HG02759 (cell line): Measurements from ENCODE around the gene DENND1B.

Experiments
- ATAC-seq: cut with Tn5 transposase; IDR thresholded peaks from one replicate; pipeline ENCODE4 v1.9.1; 2021; ENCODE audit warnings: mild to moderate bottlenecking, moderate library complexity; ENCODE audit not compliant: unreplicated experiment

DENND1B gene

DNA sequence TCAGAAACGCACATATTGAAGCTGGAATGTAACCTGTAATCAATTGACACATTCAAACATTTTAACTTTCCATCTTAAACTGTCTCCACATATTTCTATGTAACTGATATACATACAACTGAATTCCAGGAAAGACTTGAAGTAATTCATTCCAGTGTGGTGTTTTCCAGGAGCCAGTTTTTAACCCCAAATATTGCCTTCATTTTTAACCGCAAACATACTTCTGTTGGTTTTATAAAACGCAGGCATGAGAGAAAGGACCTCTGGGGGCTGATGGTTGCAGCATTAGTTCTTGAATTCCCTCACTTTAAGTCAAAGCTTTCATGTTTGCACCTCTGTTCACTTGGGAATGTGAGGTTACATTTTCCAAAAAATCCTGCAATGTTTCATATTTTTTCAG lies 303.1 kb downstream of the DENND1B start:
- ATAC-seq: no peak

- ATAC-seq: no peak
Observed at GRCh38 chr1:197471248-197471985, 303.9 kb downstream of the DENND1B start.

DNA sequence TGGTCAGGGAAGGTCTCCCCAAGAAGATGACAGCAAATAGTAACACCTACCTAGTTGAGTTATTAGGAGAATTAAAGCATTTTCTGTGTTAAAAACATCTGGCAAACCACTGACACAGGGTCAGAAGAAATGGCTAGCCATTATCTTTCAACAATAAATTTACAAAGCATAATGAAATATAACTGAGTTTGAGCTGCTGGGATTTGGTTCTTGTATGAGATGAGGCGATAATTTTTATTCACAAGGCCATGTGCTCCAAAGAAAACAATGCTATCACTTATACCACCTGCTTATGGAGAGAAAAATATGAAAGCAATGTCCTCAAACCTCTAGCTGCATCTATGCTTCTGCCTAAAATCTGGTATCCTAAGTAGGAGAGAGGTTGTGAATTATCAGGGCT lies 304.9 kb downstream of the DENND1B start:
- no peak for ATAC-seq

- no peak for ATAC-seq
Observed at GRCh38 chr1:197469620-197470210, 305.6 kb downstream of the DENND1B start.

DNA sequence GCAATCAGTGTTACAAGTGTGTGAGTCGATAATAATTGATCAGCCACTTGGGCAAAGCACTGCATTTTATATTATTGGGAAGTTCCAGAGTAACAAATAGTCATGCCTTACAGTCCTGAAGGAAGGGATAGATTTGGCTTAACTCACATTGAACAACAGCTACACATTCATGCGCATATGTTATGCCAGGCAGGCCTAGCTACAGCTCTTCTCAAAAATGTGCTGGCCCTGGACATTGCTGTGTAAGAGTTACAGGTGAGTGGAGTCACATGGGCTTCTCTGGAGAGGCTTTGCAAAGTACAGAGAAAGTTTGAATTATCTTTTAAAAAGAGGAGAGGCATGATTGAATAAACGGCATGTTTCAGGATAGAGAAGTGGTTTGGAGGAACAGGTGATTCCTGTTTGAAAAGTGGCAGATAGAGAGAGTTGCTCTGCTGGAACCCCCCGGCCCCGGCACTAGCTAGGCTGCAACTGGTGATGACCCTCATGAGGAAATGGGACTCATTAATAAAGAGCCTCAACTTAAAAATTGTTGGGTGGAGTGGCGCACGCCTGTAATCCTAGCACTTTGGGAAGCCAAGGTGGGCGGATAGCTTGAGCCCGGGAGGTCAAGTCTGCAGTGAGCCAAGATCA lies 306.6 kb downstream of the DENND1B start:
- ATAC-seq: no peak

DNA sequence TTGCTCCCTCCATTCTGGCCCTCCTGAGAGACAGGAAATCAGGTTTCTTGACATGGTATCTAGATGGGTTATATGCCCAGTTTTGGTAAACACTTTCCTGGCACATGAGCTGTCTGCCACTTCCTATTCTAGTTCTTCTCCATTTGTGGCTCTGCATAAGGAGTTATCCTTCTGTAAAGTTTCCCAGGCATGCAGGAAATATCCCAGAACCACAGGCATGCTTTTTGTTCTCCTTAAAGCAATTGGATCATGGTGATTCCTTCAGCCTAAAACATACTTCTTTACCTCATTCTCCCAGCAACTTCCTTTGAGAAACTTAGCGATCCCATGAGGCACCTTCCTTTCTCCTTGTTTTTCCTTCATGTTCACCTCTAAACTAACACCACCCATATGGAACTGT lies 307.4 kb downstream of the DENND1B start:
- ATAC-seq: no peak

GRCh38 chr1:197466813-197467212 lies 308.5 kb downstream of the DENND1B start:
- no peak for ATAC-seq

- no peak for ATAC-seq
Observed at GRCh38 chr1:197465528-197466327, 309.6 kb downstream of the DENND1B start.

DNA sequence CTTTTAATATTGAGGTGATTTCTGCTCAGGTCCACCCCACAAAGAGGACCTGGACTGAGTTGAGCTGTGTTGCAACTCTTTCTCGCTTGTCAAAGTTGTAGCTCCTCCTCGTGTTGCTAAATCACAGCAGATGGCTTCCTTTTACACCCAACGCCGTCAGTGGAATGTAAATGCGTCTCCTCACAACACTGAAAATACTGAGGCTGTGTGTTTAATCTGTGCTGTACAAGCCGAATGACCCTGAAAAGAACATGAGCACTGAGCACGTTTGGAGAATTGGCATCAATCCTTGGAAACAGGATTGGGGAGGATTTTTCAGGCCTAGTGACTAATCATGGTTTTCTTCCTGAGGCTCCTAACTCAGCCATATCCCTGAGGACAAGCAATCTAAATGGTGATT lies 311.2 kb downstream of the DENND1B start:
- ATAC-seq: no peak

DNA sequence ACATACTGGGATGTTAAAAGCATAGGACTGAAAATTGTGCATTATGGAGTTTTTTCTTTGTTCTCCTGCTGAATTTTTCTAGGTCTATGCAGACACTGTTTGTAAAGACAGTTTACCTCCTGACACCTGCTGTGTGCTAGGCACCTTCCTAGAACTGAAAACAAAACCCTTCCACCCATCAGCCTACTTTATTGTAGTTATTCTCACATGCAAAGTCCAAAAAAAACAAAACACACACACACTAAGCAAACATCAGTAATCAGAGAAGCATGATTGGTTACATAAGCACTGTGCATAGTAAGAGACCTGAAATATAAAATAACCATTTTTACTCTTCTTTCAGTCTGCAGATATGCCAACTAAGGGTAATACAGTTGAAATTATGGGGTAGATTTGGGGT lies 312.1 kb downstream of the DENND1B start:
- ATAC-seq: no peak

DNA sequence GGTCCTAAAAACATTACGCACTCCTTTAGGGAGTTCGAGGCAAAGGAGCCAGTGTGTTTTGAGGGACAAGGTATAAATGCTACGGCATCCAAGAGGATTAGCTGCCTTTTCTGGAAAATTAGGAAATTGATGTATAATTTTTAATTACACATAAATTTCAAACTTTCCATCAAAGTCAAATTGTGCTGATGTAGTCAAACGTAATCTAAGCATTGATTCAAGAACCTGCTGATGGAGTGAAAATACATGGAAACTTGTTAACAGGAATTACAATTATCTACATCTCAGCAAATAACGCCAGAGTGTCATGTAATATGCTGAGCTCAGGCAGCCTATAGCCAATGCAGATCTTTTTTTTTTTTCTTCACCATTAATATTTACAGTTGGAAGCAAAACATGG lies 312.7 kb downstream of the DENND1B start:
- no peak for ATAC-seq
